HepG2 (cell line): ENCODE measurements around the gene GJC2. TPM values are rescaled to one million over a fixed set of nuclear protein-coding genes. Genes with fewer than 3 reads are reported as not detected.

Source experiments
- ATAC-seq: fragments of 200-7000 bp; cut with Tn5 transposase; 3 replicates; pipeline ENCODE4 v1.9.1; 2020; ENCODE audit warnings: mild to moderate bottlenecking, moderate library complexity
- BruUV-seq: library from RNA; stranded (reverse); fragments of 400-500 nt; replicated peaks from 2 replicates; lab custom pipeline; 2021; lab: Mats Ljungman, UMichigan
- CTCF ChIA-PET: fragments of 300-600 bp; formaldehyde crosslinking; extraction: SDS; loops from one replicate; lab custom pipeline; 2021; ENCODE audit warnings: low total read pairs, inconsistent platforms, low intra/inter-chr PET ratio; lab: Yijun Ruan, JAX
- POLR2A ChIA-PET: fragments of 350-600 bp; sonication (Branson Sonifier 250); formaldehyde crosslinking; loops from one replicate; lab custom pipeline; 2020; ENCODE audit warnings: antibody characterized with exemption, inconsistent platforms; lab: Yijun Ruan, JAX
- DNase-seq: peaks from one replicate; pipeline ENCODE4 v3.0.0-alpha.2; 2015; ENCODE audit warnings: low spot score
- FAIRE-seq: peaks from 3 replicates; lab custom pipeline; 2011; peaks lifted over from hg19 to GRCh38; lab: Jason Lieb, UNC
- H2AFZ ChIP-seq: one replicate; pipeline ENCODE4 v1.6.1; 2011; ENCODE audit warnings: low read length, inconsistent platforms
- H3K27ac ChIP-seq: fragments of 300-600 bp; 3 replicates; pipeline ENCODE4 v1.8.0; 2011; ENCODE audit warnings: mixed run types, mild to moderate bottlenecking, mixed read lengths, low read length, inconsistent platforms; ENCODE audit not compliant: insufficient read depth; ENCODE audit errors: extremely low read length
- H3K27me3 ChIP-seq, 2 experiments: fragments of 200-600 bp in 1 of 2; 2 replicates in 1 of 2; 3 replicates in 1 of 2; pipeline versions ENCODE4 v1.6.0 to v1.8.0; 2011; ENCODE audit warnings: low read length in 2 of 2, mild to moderate bottlenecking in 2 of 2, moderate library complexity in 2 of 2, inconsistent platforms in 1 of 2; ENCODE audit not compliant: insufficient read depth in 2 of 2, control insufficient read depth in 1 of 2
- H3K36me3 ChIP-seq, 2 experiments: fragments of 200-600 bp in 1 of 2; replicated peaks in 1 of 2; 2 replicates in 1 of 2; 3 replicates in 1 of 2; pipeline versions ENCODE4 v1.5.1 to v1.8.0; 2011; ENCODE audit warnings: low read length in 2 of 2, inconsistent platforms in 1 of 2; ENCODE audit not compliant: insufficient read depth in 2 of 2, control insufficient read depth in 1 of 2
- H3K4me1 ChIP-seq: 2 replicates; pipeline ENCODE4 v1.5.1; 2012; ENCODE audit warnings: low read length, inconsistent platforms; ENCODE audit not compliant: insufficient read depth
- H3K4me2 ChIP-seq: 2 replicates; pipeline ENCODE4 v1.6.0; 2011; ENCODE audit warnings: low read depth, low read length, inconsistent platforms
- H3K4me3 ChIP-seq, 3 experiments: fragments of 200-600 bp in 1 of 3; sonication (generic), shearing (Covaris generic) in 1 of 3; replicated peaks in 1 of 3; 2 replicates each; pipeline ENCODE4 v1.5.1; 2011 to 2016; ENCODE audit warnings: low read length in 3 of 3, inconsistent platforms in 2 of 3, low read depth in 2 of 3, mild to moderate bottlenecking in 2 of 3, control low read depth in 1 of 3, mixed read lengths in 1 of 3; ENCODE audit not compliant: insufficient read depth in 1 of 3
- H3K79me2 ChIP-seq: one replicate; pipeline ENCODE4 v1.6.1; 2011; ENCODE audit warnings: low read length, inconsistent platforms; ENCODE audit not compliant: insufficient read depth
- H3K9ac ChIP-seq: 2 replicates; pipeline ENCODE4 v1.6.0; 2011; ENCODE audit warnings: mild to moderate bottlenecking, low read depth, low read length, inconsistent platforms; ENCODE audit not compliant: insufficient read depth
- H3K9me3 ChIP-seq: 2 replicates; pipeline ENCODE4 v1.5.1; 2012; ENCODE audit warnings: mild to moderate bottlenecking, low read length
- H4K20me1 ChIP-seq: 2 replicates; pipeline ENCODE4 v1.6.0; 2011; ENCODE audit warnings: inconsistent platforms, mild to moderate bottlenecking, low read length, moderate library complexity; ENCODE audit not compliant: insufficient read depth
- CCDC6 ChIP-seq: sonication (generic); formaldehyde crosslinking; IDR thresholded peaks from 2 replicates; pipeline ENCODE4 v1.8.1; 2022; ENCODE audit warnings: mild to moderate bottlenecking, missing genetic modification reagents, moderate library complexity
- EED ChIP-seq: sonication (generic); formaldehyde crosslinking; IDR thresholded peaks from 2 replicates; pipeline ENCODE4 v1.5.0; 2020; ENCODE audit warnings: mild to moderate bottlenecking, missing genetic modification reagents
- GLI4 ChIP-seq: sonication (generic); formaldehyde crosslinking; IDR thresholded peaks from 2 replicates; pipeline ENCODE4 v1.5.1; 2020; ENCODE audit warnings: missing genetic modification reagents, mild to moderate bottlenecking, moderate library complexity, borderline replicate concordance
- HMG20B ChIP-seq: conservative IDR thresholded peaks from 2 replicates; pipeline ENCODE4 v1.6.1; 2016; ENCODE audit warnings: missing genetic modification reagents, missing compliant biosample characterization
- HNRNPLL ChIP-seq: fragments of 200-400 bp; formaldehyde crosslinking; IDR thresholded peaks from 2 replicates; pipeline ENCODE4 v1.6.1; 2017; ENCODE audit warnings: mild to moderate bottlenecking, low read depth, low read length; ENCODE audit not compliant: poor library complexity, severe bottlenecking
- MXD4 ChIP-seq: IDR thresholded peaks from 2 replicates; pipeline ENCODE4 v1.6.1; 2016; ENCODE audit warnings: mild to moderate bottlenecking, missing biosample characterization, missing genetic modification reagents
- NR2F1 ChIP-seq, 2 experiments: fragments of 450-650 bp in 1 of 2; formaldehyde crosslinking in 1 of 2; IDR thresholded peaks; 2 replicates each; pipeline versions ENCODE4 v1.5.0 to v1.6.1; 2016 to 2020; ENCODE audit warnings: mild to moderate bottlenecking in 1 of 2, missing compliant biosample characterization in 1 of 2, missing genetic modification reagents in 1 of 2, moderate library complexity in 1 of 2
- PHF20 ChIP-seq: sonication (generic); formaldehyde crosslinking; IDR thresholded peaks from 2 replicates; pipeline ENCODE4 v1.5.0; 2020; ENCODE audit warnings: mild to moderate bottlenecking, missing genetic modification reagents
- PPARG ChIP-seq: conservative IDR thresholded peaks from 2 replicates; pipeline ENCODE4 v1.6.1; 2016; ENCODE audit warnings: missing biosample characterization, missing genetic modification reagents
- RFX1 ChIP-seq: fragments of 450-650 bp; IDR thresholded peaks from 2 replicates; pipeline ENCODE4 v1.6.1; 2017
- SAP130 ChIP-seq: IDR thresholded peaks from 2 replicates; pipeline ENCODE4 v1.6.1; 2016; ENCODE audit warnings: low read depth
- TBL1XR1 ChIP-seq: fragments of 150-350 bp; IDR thresholded peaks from 2 replicates; pipeline ENCODE4 v1.6.1; 2014; ENCODE audit warnings: borderline replicate concordance, low read length; ENCODE audit not compliant: partially characterized antibody
- TEAD2 ChIP-seq: sonication (generic); formaldehyde crosslinking; IDR thresholded peaks from 2 replicates; pipeline ENCODE4 v1.9.0; 2021; ENCODE audit warnings: missing genetic modification reagents
- YEATS4 ChIP-seq: sonication (generic); formaldehyde crosslinking; IDR thresholded peaks from 2 replicates; pipeline ENCODE4 v1.4.0; 2020; ENCODE audit warnings: missing genetic modification reagents, borderline replicate concordance
- ZNF17 ChIP-seq: sonication (generic); formaldehyde crosslinking; IDR thresholded peaks from 2 replicates; pipeline ENCODE4 v1.5.0; 2020; ENCODE audit warnings: mild to moderate bottlenecking, missing genetic modification reagents
- ZNF253 ChIP-seq: sonication (generic); formaldehyde crosslinking; IDR thresholded peaks from 2 replicates; pipeline ENCODE4 v1.8.0; 2022; ENCODE audit warnings: mild to moderate bottlenecking, missing genetic modification reagents, borderline replicate concordance
- ZNF362 ChIP-seq: sonication (generic); formaldehyde crosslinking; IDR thresholded peaks from 2 replicates; pipeline ENCODE4 v1.4.0; 2020; ENCODE audit warnings: missing genetic modification reagents, mild to moderate bottlenecking, borderline replicate concordance
- ZNF367 ChIP-seq: sonication (generic); formaldehyde crosslinking; IDR thresholded peaks from 2 replicates; pipeline ENCODE4 v1.4.0; 2020; ENCODE audit warnings: missing genetic modification reagents, borderline replicate concordance
- ZNF484 ChIP-seq: sonication (generic); formaldehyde crosslinking; IDR thresholded peaks from 2 replicates; pipeline ENCODE4 v1.5.1; 2020; ENCODE audit warnings: mild to moderate bottlenecking, low read depth, missing genetic modification reagents, borderline replicate concordance
- ZNF597 ChIP-seq: sonication (generic); formaldehyde crosslinking; IDR thresholded peaks from 2 replicates; pipeline ENCODE4 v1.5.0; 2020; ENCODE audit warnings: missing genetic modification reagents
- ZNF615 ChIP-seq: sonication (generic); formaldehyde crosslinking; IDR thresholded peaks from 2 replicates; pipeline ENCODE4 v1.5.0; 2020; ENCODE audit warnings: mild to moderate bottlenecking, missing genetic modification reagents, borderline replicate concordance
- ZNF710 ChIP-seq: sonication (generic); formaldehyde crosslinking; IDR thresholded peaks from 2 replicates; pipeline ENCODE4 v1.5.0; 2020; ENCODE audit warnings: mild to moderate bottlenecking, missing genetic modification reagents, borderline replicate concordance
- ZNF792 ChIP-seq: IDR thresholded peaks from 2 replicates; pipeline ENCODE4 v1.6.1; 2016
- WGBS: methylation state at CpG from one replicate; pipeline ENCODE4 v1.1.6; 2017; ENCODE audit warnings: low lambda C conversion rate; 5-methylcytosine and 5-hydroxymethylcytosine counted together
- in situ Hi-C: cut with HindIII; loops from 2 replicates; pipeline ENCODE4 v1.10.0; 2017; ENCODE audit warnings: low pct_unique_long_range_greater_than_20kb; ENCODE audit not compliant: extremely low pct_ligation_motif_present
- intact Hi-C: fragments of 100-400 bp; cut with micrococcal nuclease; formaldehyde crosslinking; loops from one replicate; pipeline ENCODE4 v1.10.0; 2022; ENCODE audit not compliant: unreplicated experiment
- polyA plus RNA-seq, 8 experiments: library from polyadenylated mRNA; depleted of rRNA in 3 of 8; stranded (reverse) in 7 of 8; unstranded in 1 of 8; fragments of >200 nt; fragmentation: Illumina TruSeq in 4 of 8; extraction: Trizol in 4 of 8; gene quantifications; 2 replicates each; pipeline versions ENCODE4 v1.2.1 to v1.2.3, GENCODE V29; 2011 to 2016; ENCODE audit warnings: low read depth in 4 of 8, missing spikeins in 1 of 8, mixed read lengths in 1 of 8; ENCODE audit not compliant: insufficient read depth in 1 of 8
- total RNA-seq, 5 experiments: library from RNA; depleted of rRNA; stranded (reverse); fragments of >200 nt; fragmentation: Illumina TruSeq; extraction: Trizol; gene quantifications; 2 replicates each; pipeline ENCODE4 v1.2.3, GENCODE V29; 2016; ENCODE audit warnings: low read depth in 1 of 5

Gene GJC2
- total and polyA plus RNA-seq, 2 of the 13 experiments (the other 11 are each of a cell fraction or from before 2014, with no cell fraction given): 1.6 to 3.8 TPM

GRCh38 chr1:228184152-228184551, 34.4 kb downstream of the GJC2 start (continued):
- TF ChIP-seq HNRNPLL (no peak), ZNF484 (no peak), ZNF792 (no peak), PPARG (CRISPR knock-in tag) (no peak), PHF20 (no peak), GLI4 (CRISPR knock-in tag) (no peak), CCDC6 (CRISPR knock-in tag) (no peak)

- H3K36me3 ChIP-seq: no peaks in the 10 kb centered on the region
- H3K4me2 ChIP-seq: no peak overlapping the region
- no peak for FAIRE-seq
- ChIA-PET CTCF (no interaction called here), POLR2A (no interaction called here)
- H3K4me1 ChIP-seq: peaks cover 7% of the 10 kb centered on the region
- no peak overlapping the region for H3K9ac ChIP-seq
- no TSS peak for BruUV-seq
- no peak overlapping the region for H3K27ac ChIP-seq
- 21% methylated on average over 10 of the region's 11 CpGs for WGBS
- no peaks in the 10 kb centered on the region for H3K9me3 ChIP-seq
- DNase-seq: no peak
- no peak overlapping the region for H3K4me3 ChIP-seq
- no peak for ATAC-seq
- no peak overlapping the region for H2AFZ ChIP-seq
- H4K20me1 ChIP-seq: no peaks in the 10 kb centered on the region
- H3K27me3 ChIP-seq: no peaks in the 10 kb centered on the region
- H3K79me2 ChIP-seq: no peaks in the 10 kb centered on the region
- intact Hi-C loops: no loop called here
- in situ Hi-C loops: no loop called here
- TF ChIP-seq ZNF710 (CRISPR knock-in tag): no peak
- no peak for TF ChIP-seq RFX1
- TF ChIP-seq TBL1XR1: no peak
- TF ChIP-seq ZNF362 (CRISPR knock-in tag): no peak
- TF ChIP-seq YEATS4 (CRISPR knock-in tag): no peak
- TF ChIP-seq EED: no peak
- TF ChIP-seq ZNF367 (CRISPR knock-in tag): no peak
- no peak for TF ChIP-seq TEAD2 (CRISPR knock-in tag)
- no peak for TF ChIP-seq SAP130 (CRISPR knock-in tag)
- TF ChIP-seq MXD4: no peak
- no peak for TF ChIP-seq HMG20B (CRISPR knock-in tag)
- TF ChIP-seq ZNF17 (CRISPR knock-in tag): no peak
- no peak for TF ChIP-seq ZNF597 (CRISPR knock-in tag)
- TF ChIP-seq NR2F1 (CRISPR knock-in tag; IDR thresholded peaks at IDR 0.05): no peak
- no peak for TF ChIP-seq ZNF615
- TF ChIP-seq ZNF253 (CRISPR knock-in tag): no peak
Measured at GRCh38 chr1:228185641-228185965, 35.9 kb downstream of the GJC2 start.
